CD8-positive, alpha-beta memory T cell (primary cell): ENCODE measurements around the gene SEC23A. TPM values are rescaled to one million over a fixed set of nuclear protein-coding genes. Genes with fewer than 3 reads are reported as not detected.
"Not testable (repeated sequence)": the region's sequence is repeated elsewhere in the genome, so short reads cannot be mapped to it uniquely, and the experiment has no call there.

ENCODE experiments used
- CTCF ChIA-PET: fragments of 350-600 bp; sonication (Branson Sonifier 250); formaldehyde crosslinking; loops from one replicate; lab custom pipeline; 2021; ENCODE audit warnings: antibody characterized with exemption; lab: Charles Lee
- POLR2A ChIA-PET: fragments of 350-600 bp; sonication (Branson Sonifier 250); formaldehyde crosslinking; loops from one replicate; lab custom pipeline; 2021; ENCODE audit warnings: antibody characterized with exemption; lab: Charles Lee
- DNase-seq, 5 donors: peaks; one replicate each; pipeline versions ENCODE4 v3.0.0 to v3.0.0-alpha.2; 2020 to 2022; ENCODE audit warnings: mixed read lengths in 1 of 5
- H3K27ac ChIP-seq: one replicate; pipeline ENCODE4 v1.7.0; 2013; ENCODE audit warnings: low read depth, mild to moderate bottlenecking, low read length, moderate library complexity
- H3K27me3 ChIP-seq: 2 replicates; pipeline ENCODE4 v1.7.0; 2013; ENCODE audit warnings: low read length, mild to moderate bottlenecking; ENCODE audit not compliant: insufficient read depth, poor library complexity, severe bottlenecking
- H3K36me3 ChIP-seq: 2 replicates; pipeline ENCODE4 v1.7.0; 2013; ENCODE audit warnings: mild to moderate bottlenecking, low read length, moderate library complexity; ENCODE audit not compliant: insufficient read depth
- H3K4me1 ChIP-seq: 2 replicates; pipeline ENCODE4 v1.7.0; 2013; ENCODE audit warnings: mild to moderate bottlenecking, low read length, moderate library complexity; ENCODE audit not compliant: insufficient read depth
- H3K4me3 ChIP-seq: 2 replicates; pipeline ENCODE4 v1.7.0; 2013; ENCODE audit warnings: mild to moderate bottlenecking, low read length
- H3K9me3 ChIP-seq: 2 replicates; pipeline ENCODE4 v1.7.0; 2013; ENCODE audit warnings: mild to moderate bottlenecking, low read length
- H3K27ac Mint-ChIP-seq, 8 donors: one replicate each; pipeline ENCODE4 v1.8.0; 2020 to 2021; ENCODE audit warnings: mixed read lengths in 8 of 8, mild to moderate bottlenecking in 6 of 8, inconsistent platforms in 3 of 8, moderate library complexity in 3 of 8
- H3K27me3 Mint-ChIP-seq, 2 donors: one replicate each; pipeline ENCODE4 v1.8.0; 2020 to 2021; ENCODE audit warnings: mixed read lengths in 2 of 2, mild to moderate bottlenecking in 1 of 2, moderate library complexity in 1 of 2
- H3K36me3 Mint-ChIP-seq, 3 donors: one replicate each; pipeline ENCODE4 v1.8.0; 2020 to 2021; ENCODE audit warnings: mixed read lengths in 3 of 3, inconsistent platforms in 1 of 3, mild to moderate bottlenecking in 1 of 3
- H3K4me1 Mint-ChIP-seq, 3 donors: one replicate each; pipeline ENCODE4 v1.8.0; 2020 to 2021; ENCODE audit warnings: mixed read lengths in 3 of 3, inconsistent platforms in 1 of 3, mild to moderate bottlenecking in 1 of 3
- H3K4me3 Mint-ChIP-seq, 7 donors: one replicate each; pipeline ENCODE4 v1.8.0; 2020 to 2021; ENCODE audit warnings: mixed read lengths in 7 of 7, mild to moderate bottlenecking in 6 of 7, moderate library complexity in 4 of 7, inconsistent platforms in 2 of 7
- H3K9me3 Mint-ChIP-seq, 5 donors: one replicate each; pipeline ENCODE4 v1.8.0; 2020 to 2022; ENCODE audit warnings: mixed read lengths in 5 of 5, mild to moderate bottlenecking in 3 of 5, moderate library complexity in 2 of 5, inconsistent platforms in 1 of 5
- polyA plus RNA-seq: library from polyadenylated mRNA; unstranded; fragments of 300-500 nt; fragmentation: Illumina TruSeq; gene quantifications from one replicate; pipeline ENCODE4 v1.2.3, GENCODE V29; 2021
- total RNA-seq, 2 experiments: library from RNA; stranded (reverse); gene quantifications; one replicate each; pipeline ENCODE4 v1.2.3, GENCODE V29; 2021

The SEC23A gene
- total and polyA plus RNA-seq, 3 experiments from 2014 or later = 37.4 to 43.6 (median 37.9) TPM

GRCh38 chr14:39090548-39091111 lies 12.4 kb downstream of the SEC23A start:
- Mint-ChIP-seq H3K9me3 (no peaks in the 10 kb centered on the region), H3K4me3 (peak overlapping the region in 1 of 7 donors; percentile 10), H3K36me3 (peaks cover 0 to 75% (median 31%) of the 10 kb centered on the region in 3 donors), H3K27me3 (no peaks in the 10 kb centered on the region), H3K27ac (peak overlapping the region in 2 of 8 donors; percentile 3 to 64), H3K4me1 (peaks cover 25 to 42% (median 40%) of the 10 kb centered on the region in 3 donors)
- Histone ChIP-seq H3K9me3 (no peaks in the 10 kb centered on the region), H3K36me3 (peaks cover 22% of the 10 kb centered on the region), H3K4me3 (no peak overlapping the region), H3K27ac (no peak overlapping the region), H3K4me1 (no peaks in the 10 kb centered on the region), H3K27me3 (no peaks in the 10 kb centered on the region)
- DNase-seq = no peak
- CTCF ChIA-PET = interaction anchor here (1.0 kb wide), 1 partner anchor 11 kb away, joined by 3 read pairs; no protein-coding TSS in a partner anchor
- POLR2A ChIA-PET = interaction anchor here (0.5 kb wide), 1 partner anchor 108 kb away, joined by 3 read pairs; no protein-coding TSS in a partner anchor

GRCh38 chr14:39087493-39087892 lies 15.5 kb downstream of the SEC23A start:
- Mint-ChIP-seq H3K27me3 (no peaks in the 10 kb centered on the region), H3K36me3 (peaks cover 0 to 78% (median 32%) of the 10 kb centered on the region in 3 donors), H3K9me3 (no peaks in the 10 kb centered on the region), H3K4me3 (no peak overlapping the region), H3K4me1 (peaks cover 19 to 32% (median 30%) of the 10 kb centered on the region in 3 donors), H3K27ac (peak overlapping the region in 1 of 8 donors; percentile 35)
- Histone ChIP-seq H3K27ac (no peak overlapping the region), H3K27me3 (no peaks in the 10 kb centered on the region), H3K4me1 (no peaks in the 10 kb centered on the region), H3K4me3 (no peak overlapping the region), H3K9me3 (no peaks in the 10 kb centered on the region), H3K36me3 (peaks cover 35% of the 10 kb centered on the region)
- CTCF ChIA-PET = no interaction called here
- DNase-seq = no peak
- POLR2A ChIA-PET = no interaction called here

GRCh38 chr14:39085933-39086332 lies 17.1 kb downstream of the SEC23A start:
- POLR2A ChIA-PET = no interaction called here

DNA sequence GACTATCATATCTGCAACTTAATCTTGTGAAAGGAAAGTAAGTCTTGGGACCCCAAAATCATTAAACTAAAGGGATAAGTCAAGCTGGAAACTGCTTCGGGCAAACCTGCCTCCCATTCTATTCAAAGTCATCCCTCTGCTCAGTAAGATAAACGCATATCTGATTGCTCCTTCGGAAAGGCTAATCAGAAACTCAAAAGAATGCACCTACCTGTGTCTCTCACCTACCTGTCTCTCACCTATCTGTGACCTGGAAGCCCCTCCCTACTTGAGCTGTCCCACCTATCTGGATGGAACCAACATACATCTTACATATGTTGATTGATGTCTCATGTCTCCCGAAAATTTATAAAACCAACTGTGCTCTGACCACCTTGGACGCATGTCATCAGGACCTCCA lies 19.9 kb downstream of the SEC23A start:
- POLR2A ChIA-PET = interaction anchor here (0.8 kb wide), 1 partner anchor 20 kb away, joined by 3 read pairs; the partner anchor contains the start of gene SEC23A
- DNase-seq = no peak
- Histone ChIP-seq H3K9me3 (no peaks in the 10 kb centered on the region), H3K4me3 (no peak overlapping the region), H3K4me1 (no peaks in the 10 kb centered on the region), H3K27ac (no peak overlapping the region), H3K36me3 (peaks cover 26% of the 10 kb centered on the region), H3K27me3 (no peaks in the 10 kb centered on the region)
- Mint-ChIP-seq H3K9me3 (no peaks in the 10 kb centered on the region), H3K27me3 (no peaks in the 10 kb centered on the region), H3K36me3 (peaks cover 4 to 77% (median 27%) of the 10 kb centered on the region in 3 donors), H3K4me3 (no peak overlapping the region), H3K27ac (peak overlapping the region in 2 of 8 donors; percentile 8 to 68), H3K4me1 (peaks cover 6 to 20% (median 15%) of the 10 kb centered on the region in 3 donors)
- CTCF ChIA-PET = no interaction called here

More at GRCh38 chr14:39085933-39086332, 17.1 kb downstream of the SEC23A start:
- Mint-ChIP-seq H3K27ac (peak overlapping the region in 1 of 8 donors; percentile 63), H3K9me3 (no peaks in the 10 kb centered on the region), H3K4me3 (no peak overlapping the region), H3K36me3 (peaks cover 0 to 75% (median 29%) of the 10 kb centered on the region in 3 donors), H3K4me1 (peaks cover 12 to 22% (median 19%) of the 10 kb centered on the region in 3 donors), H3K27me3 (no peaks in the 10 kb centered on the region)
- peaks cover 37% of the 10 kb centered on the region for H3K36me3 ChIP-seq
- no peak overlapping the region for H3K27ac ChIP-seq
- H3K4me3 ChIP-seq = no peak overlapping the region
- H3K27me3 ChIP-seq = no peaks in the 10 kb centered on the region
- H3K9me3 ChIP-seq = no peaks in the 10 kb centered on the region
- DNase-seq = no peak
- CTCF ChIA-PET = no interaction called here
- no peaks in the 10 kb centered on the region for H3K4me1 ChIP-seq

DNA sequence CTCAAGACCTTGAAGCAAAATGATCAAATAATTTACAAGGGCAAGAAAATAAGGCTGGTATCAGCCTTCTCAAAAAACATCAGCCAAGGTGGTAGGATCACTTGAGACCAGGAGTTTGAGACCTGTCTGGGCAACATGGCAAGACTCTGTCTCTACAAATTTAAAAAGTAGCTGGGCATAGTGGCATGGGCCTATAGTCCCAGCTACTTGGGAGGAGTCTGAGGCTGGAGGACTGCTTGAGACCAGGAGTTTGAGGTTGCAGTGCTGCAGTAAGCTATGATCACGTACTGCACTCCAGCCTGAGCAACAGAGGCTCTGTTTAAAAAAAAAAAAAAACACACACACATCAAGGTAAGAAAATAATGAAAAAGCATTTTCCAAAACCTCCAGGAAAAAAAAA lies 22.1 kb downstream of the SEC23A start:
- Histone ChIP-seq H3K27ac (no peak overlapping the region), H3K9me3 (no peaks in the 10 kb centered on the region), H3K4me3 (no peak overlapping the region), H3K4me1 (no peaks in the 10 kb centered on the region), H3K27me3 (no peaks in the 10 kb centered on the region), H3K36me3 (peaks cover 18% of the 10 kb centered on the region)
- peaks cover 5 to 8% (median 8%) of the 10 kb centered on the region in 3 donors for H3K4me1 Mint-ChIP-seq
- no peaks in the 10 kb centered on the region for H3K9me3 Mint-ChIP-seq
- H3K27me3 Mint-ChIP-seq = no peaks in the 10 kb centered on the region
- ChIA-PET POLR2A (no interaction called here), CTCF (no interaction called here)
- no peak overlapping the region for H3K4me3 Mint-ChIP-seq
- peaks cover 6 to 70% (median 25%) of the 10 kb centered on the region in 3 donors for H3K36me3 Mint-ChIP-seq
- H3K27ac Mint-ChIP-seq = peak overlapping the region in 4 of 8 donors; percentile 9 to 91 (median 32)
- DNase-seq = no peak

DNA sequence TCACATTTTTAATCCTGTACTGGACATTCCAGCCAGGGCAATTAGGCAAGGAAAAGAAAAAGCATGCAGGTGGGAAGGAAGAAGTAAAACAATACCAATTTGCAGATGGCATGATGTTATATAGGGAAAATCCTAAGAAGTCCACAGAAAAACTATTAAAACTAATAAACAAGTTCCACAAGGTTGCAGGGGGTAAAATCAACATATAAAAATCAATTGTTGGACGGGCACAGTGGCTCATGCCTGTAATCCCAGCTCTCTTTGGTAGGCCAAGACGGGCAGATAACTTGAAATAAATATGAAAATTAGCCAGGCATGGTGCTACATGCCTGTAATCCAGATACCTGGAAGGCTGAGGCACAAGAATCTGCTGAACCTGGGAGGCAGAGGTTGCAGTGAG lies 31.9 kb downstream of the SEC23A start:
- Histone ChIP-seq H3K4me1 (no peaks in the 10 kb centered on the region), H3K27ac (no peak overlapping the region), H3K36me3 (peaks cover 7% of the 10 kb centered on the region), H3K27me3 (no peaks in the 10 kb centered on the region), H3K4me3 (no peak overlapping the region), H3K9me3 (no peaks in the 10 kb centered on the region)
- no peaks in the 10 kb centered on the region for H3K27me3 Mint-ChIP-seq
- no peaks in the 10 kb centered on the region for H3K9me3 Mint-ChIP-seq
- H3K27ac Mint-ChIP-seq = peak overlapping the region in 2 of 8 donors; percentile 15 to 64
- H3K4me3 Mint-ChIP-seq = no peak overlapping the region
- ChIA-PET CTCF (no interaction called here), POLR2A (no interaction called here)
- peaks cover 19 to 73% (median 25%) of the 10 kb centered on the region in 3 donors for H3K36me3 Mint-ChIP-seq
- H3K4me1 Mint-ChIP-seq = peaks cover 10 to 20% (median 17%) of the 10 kb centered on the region in 3 donors
- no peak for DNase-seq

- no peaks in the 10 kb centered on the region for H3K27me3 Mint-ChIP-seq
- peaks cover 20 to 72% (median 27%) of the 10 kb centered on the region in 3 donors for H3K36me3 Mint-ChIP-seq
- Histone ChIP-seq H3K27me3 (no peaks in the 10 kb centered on the region), H3K36me3 (peaks cover 7% of the 10 kb centered on the region), H3K4me1 (no peaks in the 10 kb centered on the region), H3K27ac (no peak overlapping the region), H3K4me3 (no peak overlapping the region), H3K9me3 (no peaks in the 10 kb centered on the region)
- H3K27ac Mint-ChIP-seq = peak overlapping the region in 2 of 8 donors; percentile 4 to 68
- peaks cover 10 to 17% (median 15%) of the 10 kb centered on the region in 3 donors for H3K4me1 Mint-ChIP-seq
- CTCF ChIA-PET = no interaction called here
- H3K4me3 Mint-ChIP-seq = peak overlapping the region in 1 of 7 donors; percentile 59
- POLR2A ChIA-PET = no interaction called here
- H3K9me3 Mint-ChIP-seq = no peaks in the 10 kb centered on the region
- DNase-seq = no peak
Measured at GRCh38 chr14:39069923-39070322, 33.1 kb downstream of the SEC23A start.

DNA sequence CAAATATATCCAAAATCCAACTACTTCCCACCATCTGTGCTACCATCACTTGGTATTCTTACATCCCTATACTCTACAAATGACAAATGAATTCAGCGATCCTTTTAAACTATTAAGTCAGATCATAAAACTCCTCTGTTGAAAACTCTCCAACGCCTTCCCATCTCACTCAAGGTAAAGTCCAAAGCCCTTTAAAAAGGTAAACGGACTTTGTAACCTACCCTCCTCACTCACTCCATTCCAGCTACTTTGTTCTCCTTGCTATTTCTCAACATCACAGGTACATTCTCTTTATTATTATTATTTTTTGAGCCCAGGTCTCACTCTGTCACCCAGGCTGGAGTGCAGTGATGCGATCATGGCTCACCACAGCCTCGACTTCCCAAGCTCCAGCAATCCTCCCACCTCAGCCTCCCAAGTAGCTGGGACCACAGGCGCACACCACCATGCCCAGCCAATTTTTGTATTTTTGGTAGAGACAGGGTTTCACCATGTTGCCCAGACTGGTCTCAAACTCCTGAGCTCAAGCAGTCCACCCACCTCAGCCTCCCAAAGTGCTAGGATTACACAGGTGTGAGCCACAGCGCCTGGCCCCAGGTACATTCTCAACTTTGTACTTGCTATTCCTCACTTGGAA lies 33.7 kb downstream of the SEC23A start:
- H3K27me3 Mint-ChIP-seq, H3K27ac ChIP-seq, H3K4me3 Mint-ChIP-seq, H3K9me3 ChIP-seq, H3K27me3 ChIP-seq, H3K4me3 ChIP-seq, POLR2A ChIA-PET, CTCF ChIA-PET, H3K4me1 ChIP-seq, H3K9me3 Mint-ChIP-seq, H3K36me3 ChIP-seq, DNase-seq: not testable (repeated sequence)
- H3K27ac Mint-ChIP-seq = peak overlapping the region in 5 of 8 donors; percentile 2 to 68 (median 10)
- peaks cover 11 to 17% (median 15%) of the 10 kb centered on the region in 3 donors for H3K4me1 Mint-ChIP-seq
- peaks cover 26 to 74% (median 27%) of the 10 kb centered on the region in 3 donors for H3K36me3 Mint-ChIP-seq
